GM19467 (cell line): Measurements from ENCODE around the gene LHFPL6.

Source experiments
- ATAC-seq: cut with Tn5 transposase; IDR thresholded peaks from one replicate; pipeline ENCODE4 v1.9.1; 2021; ENCODE audit warnings: mild to moderate bottlenecking, moderate library complexity; ENCODE audit not compliant: unreplicated experiment

The LHFPL6 gene

DNA sequence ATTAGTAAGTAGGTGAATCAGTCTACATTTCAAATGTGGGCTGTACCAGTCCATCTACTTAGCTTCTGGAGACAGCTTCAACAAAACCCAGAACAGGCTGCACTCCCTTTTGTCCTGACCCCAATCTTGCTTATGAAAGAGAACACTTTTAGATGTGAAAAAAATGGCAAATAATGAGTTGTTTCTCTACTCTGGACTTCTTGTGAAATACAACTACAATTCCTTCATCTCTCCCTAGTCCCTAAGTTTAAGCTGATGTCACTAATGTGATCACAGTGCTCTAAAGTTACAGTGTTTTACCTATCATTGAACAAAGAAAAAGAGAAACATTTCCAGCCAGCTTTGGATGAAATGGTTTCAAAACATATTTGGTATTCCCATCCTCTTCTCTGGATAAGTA is 183.9 kb downstream of the LHFPL6 start:
- ATAC-seq = no peak

- ATAC-seq = no peak
Measured at GRCh38 chr13:39418424-39418823, 184.6 kb downstream of the LHFPL6 start.

DNA sequence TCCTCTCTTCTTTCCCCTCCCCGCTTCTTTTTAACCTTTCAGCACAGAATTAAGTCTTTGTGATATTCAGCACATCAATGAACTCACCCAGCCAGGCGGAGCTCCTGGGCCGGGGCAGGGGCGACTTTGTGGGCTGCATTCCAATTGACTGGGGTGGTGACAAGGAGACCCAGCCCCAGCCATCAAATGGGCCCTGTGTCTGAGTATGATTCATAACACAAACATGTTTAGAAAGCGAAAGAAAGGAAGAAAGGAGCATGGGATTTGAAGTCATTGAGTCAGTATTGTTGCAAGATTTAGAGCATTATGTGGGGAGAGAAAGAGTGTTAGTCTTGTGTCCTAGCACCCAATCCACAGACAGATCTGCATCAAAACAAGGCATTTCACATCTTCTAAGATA is 185.3 kb downstream of the LHFPL6 start:
- no peak for ATAC-seq

DNA sequence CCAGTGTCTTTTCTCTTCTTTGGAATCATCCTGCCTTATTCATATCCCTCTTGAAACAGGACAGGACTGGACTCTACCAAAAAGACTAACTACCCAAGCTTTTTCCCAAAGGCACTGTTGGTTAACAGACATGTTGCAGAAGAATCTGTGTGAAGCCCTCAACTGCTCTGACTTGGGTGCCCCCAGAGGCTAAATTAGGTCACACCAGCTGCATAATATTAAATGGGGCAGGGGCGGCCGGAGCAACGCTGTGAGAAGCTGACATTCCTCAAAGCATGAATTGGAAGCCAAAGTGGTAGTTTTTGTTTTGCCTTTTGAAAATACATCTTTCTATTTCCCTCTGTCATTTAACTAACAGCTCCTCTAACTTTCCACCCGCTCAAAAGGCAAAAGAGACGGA is 185.9 kb downstream of the LHFPL6 start:
- no peak for ATAC-seq

DNA sequence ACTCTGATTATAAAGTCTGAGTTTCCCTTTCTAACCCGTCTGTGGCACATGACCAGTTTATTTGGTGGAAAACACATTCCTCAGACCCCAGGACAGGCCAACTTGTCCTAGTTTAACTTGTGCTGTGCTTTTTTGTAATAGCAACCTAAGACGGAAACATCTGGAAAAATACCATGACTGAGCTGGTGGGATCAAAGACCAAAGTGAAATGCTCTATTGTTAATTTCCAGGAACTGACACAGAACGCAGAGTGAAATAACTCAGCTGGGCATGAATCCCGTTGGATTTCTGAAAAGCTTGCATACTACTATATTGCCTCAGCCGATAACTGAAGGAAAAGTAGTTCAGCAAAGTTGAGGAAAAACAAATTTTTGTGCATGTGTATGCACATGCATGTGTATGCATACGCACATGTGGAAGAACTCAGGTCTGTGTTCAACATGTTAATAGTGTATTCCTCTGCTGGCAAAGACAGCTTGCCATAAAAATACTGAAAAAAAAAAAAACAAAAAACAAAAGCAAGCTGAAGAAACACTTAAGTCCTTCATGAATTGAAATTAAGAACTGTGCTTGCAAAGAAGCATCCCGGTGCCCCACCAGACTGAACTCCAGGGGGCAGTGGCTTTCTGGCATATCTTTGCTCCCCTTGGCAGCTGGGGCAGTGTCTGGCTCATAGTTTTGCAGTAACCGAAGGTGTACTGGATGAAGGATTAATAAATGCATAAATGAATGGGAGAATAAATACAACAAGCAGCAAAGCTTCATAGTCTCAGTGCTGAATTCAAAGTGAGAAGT is 187.8 kb downstream of the LHFPL6 start:
- ATAC-seq = no peak

DNA sequence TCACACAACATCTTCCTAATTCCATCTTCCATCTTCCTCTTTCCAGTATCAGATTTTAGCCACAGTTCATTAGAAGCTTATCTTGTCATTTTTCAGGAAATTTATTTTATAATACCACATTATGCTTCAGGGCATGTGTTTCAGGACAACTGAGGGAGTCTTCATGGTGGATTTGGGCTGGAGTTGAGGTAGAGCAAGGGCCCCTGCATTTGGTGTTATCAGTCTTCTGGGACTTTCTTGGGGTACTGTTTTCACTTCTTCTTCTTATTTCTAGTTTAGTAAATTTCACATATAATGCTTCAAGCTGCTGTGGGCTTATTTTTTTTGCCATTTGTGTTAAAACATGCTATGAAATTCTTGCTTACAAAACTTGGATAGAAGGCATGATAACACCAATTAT is 188.7 kb downstream of the LHFPL6 start:
- no peak for ATAC-seq

DNA sequence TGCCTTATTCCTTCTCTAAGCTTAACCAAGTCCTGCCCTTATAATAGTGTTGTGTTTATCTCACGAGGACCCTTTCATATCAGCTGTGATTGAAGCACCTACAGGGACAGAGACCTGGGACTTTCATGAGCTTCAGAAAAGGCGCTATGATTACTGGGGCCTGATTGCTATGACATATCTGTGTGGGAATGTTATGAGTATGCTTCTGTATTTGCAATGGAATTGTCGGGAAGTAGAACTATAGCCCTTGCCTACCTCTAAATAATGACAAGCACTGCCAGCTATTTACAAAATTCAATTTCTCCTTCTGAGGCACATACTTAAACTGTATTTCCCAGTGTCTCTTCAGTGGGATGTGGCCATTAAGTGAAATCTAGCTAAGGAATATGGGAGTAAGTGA is 191.5 kb downstream of the LHFPL6 start:
- no peak for ATAC-seq

- ATAC-seq = no peak
Measured at GRCh38 chr13:39410964-39411363, 192.0 kb downstream of the LHFPL6 start.

GRCh38 chr13:39410096-39410901 is 192.7 kb downstream of the LHFPL6 start:
- no peak for ATAC-seq

GRCh38 chr13:39408512-39408911 is 194.5 kb downstream of the LHFPL6 start:
- no peak for ATAC-seq

GRCh38 chr13:39407786-39408185 is 195.2 kb downstream of the LHFPL6 start:
- ATAC-seq = no peak

- ATAC-seq = no peak
Measured at GRCh38 chr13:39407138-39407537, 195.9 kb downstream of the LHFPL6 start.

DNA sequence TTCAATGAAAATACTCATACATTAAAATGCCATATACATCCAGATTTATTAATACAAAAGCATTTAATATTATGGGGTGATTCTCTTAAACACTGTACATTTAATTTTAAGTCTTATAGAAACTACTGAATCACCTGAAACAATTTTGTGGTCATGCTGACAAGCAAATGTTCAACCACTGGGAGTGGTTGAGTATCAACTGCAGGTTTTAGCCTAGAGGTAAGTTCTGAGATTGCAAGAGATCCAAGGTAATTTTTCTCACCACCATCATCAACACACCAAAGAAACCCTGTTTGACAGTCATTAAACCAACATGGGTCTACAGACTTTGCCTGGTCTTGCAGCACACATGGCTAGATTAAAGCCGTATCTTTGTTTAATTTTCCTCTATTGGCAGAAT is 196.3 kb downstream of the LHFPL6 start:
- ATAC-seq = peak; percentile 64

GRCh38 chr13:39405596-39406205 is 197.3 kb downstream of the LHFPL6 start:
- ATAC-seq = no peak

- ATAC-seq = no peak
Measured at GRCh38 chr13:39405107-39405506, 197.9 kb downstream of the LHFPL6 start.

DNA sequence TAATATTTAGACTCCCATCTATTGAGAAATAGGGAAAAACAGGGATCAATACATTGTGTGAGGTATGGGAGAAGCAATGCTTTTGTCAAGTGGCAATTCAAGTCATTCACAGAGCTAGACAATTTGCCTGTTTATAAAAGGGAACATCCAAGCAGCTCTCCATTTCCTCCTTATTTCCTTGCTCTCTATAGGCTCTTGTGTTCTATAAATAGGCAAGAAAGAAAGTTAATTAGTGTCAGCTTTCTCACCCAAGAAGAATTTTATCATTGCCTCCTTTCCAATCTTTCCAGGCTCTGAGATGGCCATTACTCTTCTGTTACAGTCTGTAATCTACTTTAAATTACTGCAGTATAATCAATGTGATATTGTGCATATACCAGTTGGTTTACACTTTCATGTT is 199.9 kb downstream of the LHFPL6 start:
- no peak for ATAC-seq

- no peak for ATAC-seq
Measured at GRCh38 chr13:39402221-39402970, 200.6 kb downstream of the LHFPL6 start.

DNA sequence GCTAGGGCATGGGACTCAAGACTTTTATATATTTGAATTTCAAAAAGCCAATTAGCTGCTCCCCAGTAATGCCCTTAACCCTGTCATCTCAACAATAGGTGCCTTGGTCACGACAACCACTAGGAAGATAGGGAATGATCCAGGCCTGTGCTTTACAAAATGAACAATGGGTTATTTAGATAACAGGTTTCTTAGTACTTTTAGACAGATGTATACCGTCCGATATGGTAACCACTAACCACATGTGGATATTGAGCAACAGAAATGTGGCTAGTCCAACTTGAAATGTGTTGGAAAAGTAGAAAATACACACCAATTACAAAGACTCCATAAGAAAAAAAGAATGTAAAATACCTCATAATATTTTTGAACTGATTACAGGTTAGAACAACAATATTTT is 201.2 kb downstream of the LHFPL6 start:
- no peak for ATAC-seq

- ATAC-seq = no peak
Measured at GRCh38 chr13:39401046-39401705, 201.8 kb downstream of the LHFPL6 start.

DNA sequence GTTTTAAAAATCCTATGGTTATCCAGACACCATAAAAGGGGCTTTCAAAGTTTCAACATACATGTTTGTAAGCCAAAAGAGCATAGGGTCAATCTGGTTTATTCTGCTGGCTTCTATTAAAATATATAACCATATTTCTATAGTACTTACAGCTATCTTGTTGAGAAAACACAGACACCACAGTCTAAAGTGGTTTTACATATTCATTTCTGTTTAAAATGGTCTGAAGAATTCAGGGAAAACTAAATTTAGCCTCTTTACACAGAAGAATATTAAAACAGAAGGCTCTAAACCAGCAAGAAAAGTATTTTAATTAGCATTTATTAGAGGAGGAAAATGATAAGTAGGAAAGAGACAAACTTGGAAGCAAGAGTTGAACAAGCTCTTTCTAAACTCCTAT is 203.9 kb downstream of the LHFPL6 start:
- ATAC-seq = no peak

- no peak for ATAC-seq
Measured at GRCh38 chr13:39397896-39398265, 205.1 kb downstream of the LHFPL6 start.
